Measurements from ENCODE around the gene PHYH.
"Not testable (repeated sequence)": the region's sequence is repeated elsewhere in the genome, so short reads cannot be mapped to it uniquely, and the experiment has no call there.

DNA sequence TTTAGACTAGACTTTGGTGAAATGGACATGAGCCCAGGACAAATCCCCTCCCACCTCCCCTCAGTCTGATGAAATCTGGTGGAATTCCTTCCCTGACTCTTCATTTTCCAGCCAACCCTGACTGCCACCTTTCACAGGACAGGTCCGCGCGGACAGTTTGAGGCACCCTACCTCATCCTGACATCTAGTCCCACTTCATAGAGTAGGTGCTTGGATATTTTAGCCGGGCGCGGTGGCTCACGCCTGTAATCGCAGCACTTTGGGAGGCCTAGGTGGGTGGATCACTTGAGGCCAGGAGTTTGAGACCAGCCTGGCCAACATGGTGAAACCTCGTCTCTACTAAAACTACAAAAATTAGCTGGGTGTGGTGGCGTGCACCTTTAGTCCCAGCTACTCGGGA, 23.7 kb downstream of the PHYH start:
- TF ChIP-seq, protein P1, sequence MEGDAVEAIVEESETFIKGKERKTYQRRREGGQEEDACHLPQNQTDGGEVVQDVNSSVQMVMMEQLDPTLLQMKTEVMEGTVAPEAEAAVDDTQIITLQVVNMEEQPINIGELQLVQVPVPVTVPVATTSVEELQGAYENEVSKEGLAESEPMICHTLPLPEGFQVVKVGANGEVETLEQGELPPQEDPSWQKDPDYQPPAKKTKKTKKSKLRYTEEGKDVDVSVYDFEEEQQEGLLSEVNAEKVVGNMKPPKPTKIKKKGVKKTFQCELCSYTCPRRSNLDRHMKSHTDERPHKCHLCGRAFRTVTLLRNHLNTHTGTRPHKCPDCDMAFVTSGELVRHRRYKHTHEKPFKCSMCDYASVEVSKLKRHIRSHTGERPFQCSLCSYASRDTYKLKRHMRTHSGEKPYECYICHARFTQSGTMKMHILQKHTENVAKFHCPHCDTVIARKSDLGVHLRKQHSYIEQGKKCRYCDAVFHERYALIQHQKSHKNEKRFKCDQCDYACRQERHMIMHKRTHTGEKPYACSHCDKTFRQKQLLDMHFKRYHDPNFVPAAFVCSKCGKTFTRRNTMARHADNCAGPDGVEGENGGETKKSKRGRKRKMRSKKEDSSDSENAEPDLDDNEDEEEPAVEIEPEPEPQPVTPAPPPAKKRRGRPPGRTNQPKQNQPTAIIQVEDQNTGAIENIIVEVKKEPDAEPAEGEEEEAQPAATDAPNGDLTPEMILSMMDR (IDR thresholded peaks at IDR 0.05), result not testable (repeated sequence)
- not testable (repeated sequence) for TF ChIP-seq POLR2A, POLR2AphosphoS5 (IDR thresholded peaks at IDR 0.05)

All from sigmoid colon (tissue), 4 donors.